COLO668 (cell line): ENCODE measurements around the gene ONECUT2.

Experiments
- DNase-seq: peaks from one replicate; lab custom pipeline; 2025; ENCODE audit not compliant: unreplicated experiment; lab: John Stamatoyannopoulos, UW

ONECUT2 gene

DNA sequence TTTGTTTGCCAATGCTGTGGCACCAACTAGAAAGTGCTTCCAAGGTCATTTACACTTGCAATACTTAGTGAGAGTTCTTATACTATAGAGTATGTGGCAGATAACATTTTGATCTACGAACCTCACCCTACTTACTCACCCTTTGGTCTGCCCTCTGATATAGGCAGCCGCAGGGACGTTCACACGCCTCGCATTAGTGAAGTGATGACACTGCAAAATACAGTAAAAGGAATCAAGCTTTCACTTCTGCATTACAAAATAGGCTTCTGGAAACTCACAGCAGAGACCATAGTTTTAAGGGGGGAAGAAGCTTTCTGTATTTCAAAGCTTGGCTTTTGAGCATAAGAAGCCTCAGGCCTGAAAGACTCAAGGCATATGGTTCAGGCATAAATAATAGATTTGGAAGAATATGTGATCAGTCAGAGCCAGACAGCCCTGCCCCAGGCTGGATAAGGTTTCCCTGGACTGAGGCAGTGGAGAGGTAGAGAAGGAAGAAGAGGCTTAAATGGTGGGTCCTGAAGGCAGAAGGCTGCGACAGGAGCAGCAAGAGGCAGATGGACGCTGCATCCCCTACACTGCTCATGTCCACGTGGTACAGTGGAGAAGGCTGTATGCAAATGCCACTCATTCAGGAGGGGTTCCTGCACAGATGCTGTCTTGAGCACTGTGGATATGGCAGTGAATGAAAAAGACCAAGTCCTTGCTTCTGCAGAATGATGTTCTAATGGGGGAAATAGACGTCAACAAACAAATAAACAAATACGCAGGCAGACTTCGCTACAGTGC lies 88.2 kb downstream of the ONECUT2 start:
- DNase-seq, result no peak

GRCh38 chr18:57527556-57528229 lies 92.5 kb downstream of the ONECUT2 start:
- DNase-seq, result no peak

DNA sequence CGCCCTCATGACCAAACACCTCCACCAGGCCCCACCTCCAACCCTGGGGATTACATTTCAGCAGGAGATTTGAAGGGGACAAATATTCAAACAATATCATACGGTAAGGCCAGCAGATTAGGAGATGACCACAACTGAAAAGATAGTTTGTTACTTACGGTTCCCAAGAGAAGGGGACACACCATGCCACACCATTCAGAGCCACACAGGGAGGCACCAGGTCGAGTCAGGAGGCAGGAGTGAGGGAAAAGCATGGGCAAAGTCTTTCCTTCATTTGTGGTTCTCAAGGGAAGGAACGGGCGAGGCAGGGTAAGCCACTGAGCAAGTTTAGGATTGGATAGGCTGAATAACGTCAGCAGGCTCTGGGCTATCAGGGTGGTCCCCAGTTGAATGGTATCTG lies 94.0 kb downstream of the ONECUT2 start:
- DNase-seq, result no peak

DNA sequence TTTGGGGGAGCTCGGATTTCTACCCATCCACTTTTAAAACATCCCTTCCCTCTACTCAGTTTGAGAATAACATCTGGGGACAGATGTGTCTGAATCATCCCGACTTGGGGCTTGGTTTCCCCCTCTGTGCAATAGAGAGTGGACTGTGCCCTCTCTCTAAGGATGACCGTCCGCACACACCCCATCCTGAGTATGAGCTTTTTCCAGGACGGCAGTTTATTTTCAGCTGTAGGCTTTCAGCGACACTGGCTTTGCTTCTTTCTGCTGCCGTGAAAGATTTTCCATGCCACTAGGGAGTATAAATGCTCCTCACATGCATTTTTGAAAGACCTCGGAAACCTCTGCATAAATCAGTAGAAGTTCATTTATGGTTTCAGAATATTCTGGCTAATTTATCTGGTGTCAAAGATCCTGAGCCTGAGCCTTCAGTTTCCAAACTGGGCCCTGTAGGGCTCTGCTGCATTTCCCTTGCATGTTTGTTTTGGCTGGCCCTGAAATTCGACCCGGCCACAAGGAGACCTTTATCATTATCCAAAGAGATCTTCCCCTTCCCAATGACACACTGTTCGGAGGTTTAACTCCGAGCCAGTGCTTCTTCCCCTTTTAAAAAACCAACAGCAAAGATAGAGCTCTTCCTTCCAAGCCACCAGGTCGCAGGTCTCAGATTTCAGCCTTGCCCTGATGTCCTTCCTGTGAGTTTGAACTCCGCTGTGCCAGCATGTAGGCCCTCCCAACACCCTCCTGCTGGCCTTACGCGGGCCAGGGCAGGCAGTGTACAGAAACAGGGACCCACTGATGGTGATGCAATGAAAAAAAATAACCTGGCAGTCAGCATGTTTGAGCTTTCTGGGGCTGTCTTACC lies 98.1 kb downstream of the ONECUT2 start:
- DNase-seq, result peak; percentile 29

DNA sequence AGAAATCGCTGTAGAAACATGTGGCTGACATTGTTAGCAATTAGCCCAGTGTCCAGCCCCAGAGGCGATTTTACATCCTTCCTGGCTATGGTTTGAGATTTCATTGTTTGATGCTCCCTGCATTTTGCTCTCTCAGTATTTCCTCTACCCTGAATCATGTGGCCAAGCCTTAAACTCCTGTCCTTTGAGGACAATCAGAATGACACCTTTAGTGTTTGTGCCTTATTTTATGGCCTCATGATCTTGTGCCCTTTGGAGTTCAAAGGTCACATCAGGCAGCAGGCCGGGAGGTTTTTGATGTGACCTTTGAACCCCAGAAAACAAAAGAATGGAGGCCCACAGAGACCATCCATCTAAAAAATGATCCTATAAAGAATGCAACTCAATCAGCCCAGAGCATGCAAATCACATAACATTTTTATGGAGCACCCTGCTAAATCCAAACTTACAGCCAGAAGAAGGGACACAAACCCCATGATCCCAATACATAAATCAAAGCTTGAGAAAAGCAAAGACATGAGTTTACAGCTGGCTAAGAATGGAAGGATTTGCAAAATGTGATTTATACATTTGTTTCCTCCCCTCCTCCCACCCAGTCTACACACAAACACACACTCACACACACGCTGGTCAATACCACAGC lies 98.8 kb downstream of the ONECUT2 start:
- no peak for DNase-seq

GRCh38 chr18:57534511-57534909 lies 99.3 kb downstream of the ONECUT2 start:
- no peak for DNase-seq

- DNase-seq, result no peak
These were observed 103.4 kb downstream of the ONECUT2 start for GRCh38 chr18:57538614-57539013.

GRCh38 chr18:57539702-57540101 lies 104.5 kb downstream of the ONECUT2 start:
- DNase-seq, result no peak
